ENCODE data around the gene LGI2.

The LGI2 gene

GRCh38 chr4:24993551-24994080 is 37.1 kb downstream of the LGI2 start:
- 46% methylated on average over 4 of the region's 5 CpGs for WGBS

GRCh38 chr4:24992968-24993367 is 37.8 kb downstream of the LGI2 start:
- Histone ChIP-seq H3K18ac (ENCODE audit: low read depth in 1 of 2, low read length in 2 of 2) (no peak overlapping the region), H3K23ac (ENCODE audit: low read length in 2 of 2) (no peak overlapping the region), H3K4me1 (ENCODE audit: control insufficient read depth, insufficient read depth, low read depth, low read length) (no peaks in the 10 kb centered on the region), H4K91ac (ENCODE audit: low read length) (no peak overlapping the region), H2BK120ac (ENCODE audit: low read depth, low read length) (no peak overlapping the region), H3K4me2 (ENCODE audit: low read length, poor library complexity, severe bottlenecking) (no peak overlapping the region), H3K79me1 (replicated peaks; ENCODE audit: low read length, poor library complexity, severe bottlenecking) (no peaks in the 10 kb centered on the region), H3K14ac (ENCODE audit: low read length in 2 of 2) (no peak overlapping the region), H3K9ac (ENCODE audit: low read length) (no peak overlapping the region), H3K27me3 (ENCODE audit: control insufficient read depth in 1 of 2, insufficient read depth in 1 of 2, low read length in 2 of 2) (peaks cover 0 to 11% of the 10 kb centered on the region in 2 experiments), H3K4ac (ENCODE audit: low read depth in 1 of 2, low read length in 2 of 2) (no peak overlapping the region), H2BK15ac (ENCODE audit: low read depth, poor library complexity, severe bottlenecking) (no peak overlapping the region), H3K36me3 (ENCODE audit: control insufficient read depth in 1 of 2, insufficient read depth in 2 of 2, low read depth in 1 of 2, low read length in 2 of 2) (no peaks in the 10 kb centered on the region), H3K4me3 (ENCODE audit: insufficient read depth in 1 of 2, low read depth in 1 of 2, low read length in 2 of 2) (no peak overlapping the region), H3K9me3 (ENCODE audit: control insufficient read depth, low read length) (peaks cover 7% of the 10 kb centered on the region), H3K27ac (ENCODE audit: low read length, poor library complexity, severe bottlenecking) (no peak overlapping the region), H2AFZ (ENCODE audit: low read depth, low read length) (no peak overlapping the region), H2BK12ac (ENCODE audit: low read length in 2 of 2) (no peak overlapping the region), H4K8ac (ENCODE audit: low read length) (no peak overlapping the region), H2BK5ac (ENCODE audit: low read depth, low read length, poor library complexity, severe bottlenecking) (no peak overlapping the region), H2AK5ac (ENCODE audit: low read length, severe bottlenecking) (no peak overlapping the region)
- 100% methylated on average over 1 of the region's 1 CpG for WGBS
- no peak for DNase-seq

More at GRCh38 chr4:24993551-24994080, 37.1 kb downstream of the LGI2 start:
- H3K79me1 ChIP-seq (replicated peaks; ENCODE audit: low read length, poor library complexity, severe bottlenecking), result no peaks in the 10 kb centered on the region
- no peak overlapping the region for H3K4me3 ChIP-seq (ENCODE audit: insufficient read depth in 1 of 2, low read depth in 1 of 2, low read length in 2 of 2)
- no peak overlapping the region for H2BK15ac ChIP-seq (ENCODE audit: low read depth, poor library complexity, severe bottlenecking)
- H4K8ac ChIP-seq (ENCODE audit: low read length), result no peak overlapping the region
- H3K23ac ChIP-seq (ENCODE audit: low read length in 2 of 2), result no peak overlapping the region
- H3K4me2 ChIP-seq (ENCODE audit: low read length, poor library complexity, severe bottlenecking), result no peak overlapping the region
- no peak overlapping the region for H4K91ac ChIP-seq (ENCODE audit: low read length)
- no peak overlapping the region for H2AFZ ChIP-seq (ENCODE audit: low read depth, low read length)
- H3K4ac ChIP-seq (ENCODE audit: low read depth in 1 of 2, low read length in 2 of 2), result no peak overlapping the region
- no peaks in the 10 kb centered on the region for H3K4me1 ChIP-seq (ENCODE audit: control insufficient read depth, insufficient read depth, low read depth, low read length)
- H3K36me3 ChIP-seq (ENCODE audit: control insufficient read depth in 1 of 2, insufficient read depth in 2 of 2, low read depth in 1 of 2, low read length in 2 of 2), result no peaks in the 10 kb centered on the region
- H2BK12ac ChIP-seq (ENCODE audit: low read length in 2 of 2), result no peak overlapping the region
- no peak overlapping the region for H2BK120ac ChIP-seq (ENCODE audit: low read depth, low read length)
- no peak overlapping the region for H3K9ac ChIP-seq (ENCODE audit: low read length)
- no peak overlapping the region for H3K27ac ChIP-seq (ENCODE audit: low read length, poor library complexity, severe bottlenecking)
- H2AK5ac ChIP-seq (ENCODE audit: low read length, severe bottlenecking), result no peak overlapping the region
- no peak for DNase-seq
- no peak overlapping the region for H3K14ac ChIP-seq (ENCODE audit: low read length in 2 of 2)
- no peak overlapping the region for H2BK5ac ChIP-seq (ENCODE audit: low read depth, low read length, poor library complexity, severe bottlenecking)
- H3K27me3 ChIP-seq (ENCODE audit: control insufficient read depth in 1 of 2, insufficient read depth in 1 of 2, low read length in 2 of 2), result peaks cover 0 to 15% of the 10 kb centered on the region in 2 experiments
- H3K9me3 ChIP-seq (ENCODE audit: control insufficient read depth, low read length), result peaks cover 7% of the 10 kb centered on the region
- H3K18ac ChIP-seq (ENCODE audit: low read depth in 1 of 2, low read length in 2 of 2), result no peak overlapping the region

- H2BK5ac ChIP-seq (ENCODE audit: low read depth, low read length, poor library complexity, severe bottlenecking), result no peak overlapping the region
- H2BK12ac ChIP-seq (ENCODE audit: low read length in 2 of 2), result no peak overlapping the region
- H3K23ac ChIP-seq (ENCODE audit: low read length in 2 of 2), result no peak overlapping the region
- no peak overlapping the region for H3K4me2 ChIP-seq (ENCODE audit: low read length, poor library complexity, severe bottlenecking)
- no peak overlapping the region for H2BK120ac ChIP-seq (ENCODE audit: low read depth, low read length)
- no peak overlapping the region for H3K18ac ChIP-seq (ENCODE audit: low read depth in 1 of 2, low read length in 2 of 2)
- no peak overlapping the region for H3K4ac ChIP-seq (ENCODE audit: low read depth in 1 of 2, low read length in 2 of 2)
- H3K9me3 ChIP-seq (ENCODE audit: control insufficient read depth, low read length), result peaks cover 7% of the 10 kb centered on the region
- H2BK15ac ChIP-seq (ENCODE audit: low read depth, poor library complexity, severe bottlenecking), result no peak overlapping the region
- H3K4me1 ChIP-seq (ENCODE audit: control insufficient read depth, insufficient read depth, low read depth, low read length), result no peaks in the 10 kb centered on the region
- no peak overlapping the region for H3K9ac ChIP-seq (ENCODE audit: low read length)
- peaks cover 0 to 4% of the 10 kb centered on the region in 2 experiments for H3K27me3 ChIP-seq (ENCODE audit: control insufficient read depth in 1 of 2, insufficient read depth in 1 of 2, low read length in 2 of 2)
- no peak overlapping the region for H3K27ac ChIP-seq (ENCODE audit: low read length, poor library complexity, severe bottlenecking)
- H3K14ac ChIP-seq (ENCODE audit: low read length in 2 of 2), result no peak overlapping the region
- H3K4me3 ChIP-seq (ENCODE audit: insufficient read depth in 1 of 2, low read depth in 1 of 2, low read length in 2 of 2), result no peak overlapping the region
- H2AFZ ChIP-seq (ENCODE audit: low read depth, low read length), result no peak overlapping the region
- no peaks in the 10 kb centered on the region for H3K79me1 ChIP-seq (replicated peaks; ENCODE audit: low read length, poor library complexity, severe bottlenecking)
- H4K8ac ChIP-seq (ENCODE audit: low read length), result no peak overlapping the region
- DNase-seq, result peak; percentile 56
- H3K36me3 ChIP-seq (ENCODE audit: control insufficient read depth in 1 of 2, insufficient read depth in 2 of 2, low read depth in 1 of 2, low read length in 2 of 2), result no peaks in the 10 kb centered on the region
- 42% methylated on average over 2 of the region's 3 CpGs for WGBS
- no peak overlapping the region for H2AK5ac ChIP-seq (ENCODE audit: low read length, severe bottlenecking)
- H4K91ac ChIP-seq (ENCODE audit: low read length), result no peak overlapping the region
These were observed 39.7 kb downstream of the LGI2 start for GRCh38 chr4:24991015-24991414.

- no peak overlapping the region for H3K27ac ChIP-seq (ENCODE audit: low read length, poor library complexity, severe bottlenecking)
- no peak overlapping the region for H2BK15ac ChIP-seq (ENCODE audit: low read depth, poor library complexity, severe bottlenecking)
- no peak overlapping the region for H3K4me3 ChIP-seq (ENCODE audit: insufficient read depth in 1 of 2, low read depth in 1 of 2, low read length in 2 of 2)
- H3K4ac ChIP-seq (ENCODE audit: low read depth in 1 of 2, low read length in 2 of 2), result no peak overlapping the region
- no peaks in the 10 kb centered on the region for H3K79me1 ChIP-seq (replicated peaks; ENCODE audit: low read length, poor library complexity, severe bottlenecking)
- H3K9ac ChIP-seq (ENCODE audit: low read length), result peak overlapping the region; percentile 33
- no peak overlapping the region for H2BK5ac ChIP-seq (ENCODE audit: low read depth, low read length, poor library complexity, severe bottlenecking)
- no peak overlapping the region for H2AK5ac ChIP-seq (ENCODE audit: low read length, severe bottlenecking)
- H3K14ac ChIP-seq (ENCODE audit: low read length in 2 of 2), result no peak overlapping the region
- no peaks in the 10 kb centered on the region for H3K4me1 ChIP-seq (ENCODE audit: control insufficient read depth, insufficient read depth, low read depth, low read length)
- H3K18ac ChIP-seq (ENCODE audit: low read depth in 1 of 2, low read length in 2 of 2), result no peak overlapping the region
- peaks cover 0 to 3% of the 10 kb centered on the region in 2 experiments for H3K27me3 ChIP-seq (ENCODE audit: control insufficient read depth in 1 of 2, insufficient read depth in 1 of 2, low read length in 2 of 2)
- no peak overlapping the region for H4K8ac ChIP-seq (ENCODE audit: low read length)
- H2AFZ ChIP-seq (ENCODE audit: low read depth, low read length), result no peak overlapping the region
- no peaks in the 10 kb centered on the region for H3K9me3 ChIP-seq (ENCODE audit: control insufficient read depth, low read length)
- no peak overlapping the region for H3K4me2 ChIP-seq (ENCODE audit: low read length, poor library complexity, severe bottlenecking)
- H2BK12ac ChIP-seq (ENCODE audit: low read length in 2 of 2), result no peak overlapping the region
- no peak for DNase-seq
- no peak overlapping the region for H4K91ac ChIP-seq (ENCODE audit: low read length)
- no peak overlapping the region for H2BK120ac ChIP-seq (ENCODE audit: low read depth, low read length)
- 65% methylated on average over 1 of the region's 4 CpGs for WGBS
- H3K36me3 ChIP-seq (ENCODE audit: control insufficient read depth in 1 of 2, insufficient read depth in 2 of 2, low read depth in 1 of 2, low read length in 2 of 2), result no peaks in the 10 kb centered on the region
- no peak overlapping the region for H3K23ac ChIP-seq (ENCODE audit: low read length in 2 of 2)
These were observed 41.4 kb downstream of the LGI2 start for GRCh38 chr4:24989327-24989726.
